SK-N-SH treated with all-trans-retinoic acid at 6 μM for 48 hours (cell line): ENCODE data around the gene TRAIP.
"Not testable (repeated sequence)": the region's sequence is repeated elsewhere in the genome, so short reads cannot be mapped to it uniquely, and the experiment has no call there.

Source experiments
- ATAC-seq: fragments of 200-7000 bp; cut with Tn5 transposase; 3 replicates; pipeline ENCODE4 v1.9.1; 2020; ENCODE audit warnings: mild to moderate bottlenecking, moderate library complexity
- BACH2 ChIP-seq: fragments of 250-450 bp; sonication (Bioruptor Pico); IDR thresholded peaks from 2 replicates; pipeline ENCODE4 v1.9.0; 2021; ENCODE audit warnings: mild to moderate bottlenecking, borderline replicate concordance
- CREB5 ChIP-seq: fragments of 250-450 bp; sonication (Bioruptor Pico); IDR thresholded peaks from 2 replicates; pipeline ENCODE4 v1.5.1; 2020; ENCODE audit warnings: low read depth, mild to moderate bottlenecking, moderate library complexity
- CSDC2 ChIP-seq: fragments of 250-450 bp; sonication (Bioruptor Pico); IDR thresholded peaks from 2 replicates; pipeline ENCODE4 v1.5.0; 2020; ENCODE audit warnings: mild to moderate bottlenecking, moderate library complexity
- GLIS3 ChIP-seq: fragments of 250-450 bp; sonication (Bioruptor Pico); IDR thresholded peaks from 2 replicates; pipeline ENCODE4 v1.5.0; 2020; ENCODE audit warnings: mild to moderate bottlenecking, moderate library complexity
- ISL1 ChIP-seq: fragments of 250-450 bp; sonication (Bioruptor Pico); IDR thresholded peaks from 2 replicates; pipeline ENCODE4 v2.1.2; 2022; ENCODE audit warnings: mild to moderate bottlenecking, moderate library complexity
- OSR1 ChIP-seq: fragments of 250-450 bp; sonication (Bioruptor Pico); IDR thresholded peaks from 2 replicates; pipeline ENCODE4 v1.8.0; 2022; ENCODE audit warnings: moderate library complexity, mild to moderate bottlenecking, inconsistent platforms
- PPARA ChIP-seq: fragments of 250-450 bp; sonication (Bioruptor Pico); IDR thresholded peaks from 2 replicates; pipeline ENCODE4 v1.5.0; 2020; ENCODE audit warnings: mild to moderate bottlenecking, borderline replicate concordance
- RARB ChIP-seq: fragments of 250-450 bp; sonication (Bioruptor Pico); IDR thresholded peaks from 2 replicates; pipeline ENCODE4 v1.8.0; 2021; ENCODE audit warnings: mild to moderate bottlenecking, moderate library complexity
- SNAI2 ChIP-seq: fragments of 250-450 bp; sonication (Bioruptor Pico); IDR thresholded peaks from 2 replicates; pipeline ENCODE4 v1.5.0; 2020; ENCODE audit warnings: mild to moderate bottlenecking, moderate library complexity
- TOX ChIP-seq: fragments of 250-450 bp; sonication (Bioruptor Pico); IDR thresholded peaks from 2 replicates; pipeline ENCODE4 v1.8.0; 2021; ENCODE audit warnings: mild to moderate bottlenecking, moderate library complexity, borderline replicate concordance
- ZC3H10 ChIP-seq: fragments of 250-450 bp; sonication (Bioruptor Pico); IDR thresholded peaks from 2 replicates; pipeline ENCODE4 v1.5.1; 2021; ENCODE audit warnings: mild to moderate bottlenecking, moderate library complexity
- ZFP30 ChIP-seq: fragments of 450-650 bp; formaldehyde crosslinking; IDR thresholded peaks from 2 replicates; pipeline ENCODE4 v1.5.0; 2022; ENCODE audit warnings: mild to moderate bottlenecking, moderate library complexity
- ZNF565 ChIP-seq: fragments of 450-650 bp; formaldehyde crosslinking; conservative IDR thresholded peaks from 2 replicates; pipeline ENCODE4 v1.5.0; 2020; ENCODE audit warnings: low read depth, mild to moderate bottlenecking, moderate library complexity
- ZNF70 ChIP-seq: fragments of 450-650 bp; formaldehyde crosslinking; IDR thresholded peaks from 2 replicates; pipeline ENCODE4 v1.5.0; 2020; ENCODE audit warnings: mild to moderate bottlenecking, moderate library complexity
- TF ChIP-seq, protein P1 (sequence below): fragments of 250-450 bp; sonication (Bioruptor Pico); IDR thresholded peaks from 2 replicates; pipeline ENCODE4 v1.5.0; 2020; ENCODE audit warnings: mild to moderate bottlenecking, moderate library complexity
- TF ChIP-seq, protein P2 (sequence below): fragments of 250-450 bp; sonication (Bioruptor Pico); IDR thresholded peaks from 2 replicates; pipeline ENCODE4 v1.5.1; 2021; ENCODE audit warnings: mild to moderate bottlenecking, moderate library complexity
- TF ChIP-seq, protein P3 (sequence below): fragments of 250-450 bp; sonication (Bioruptor Pico); IDR thresholded peaks from 2 replicates; pipeline ENCODE4 v1.8.0; 2020; ENCODE audit warnings: mild to moderate bottlenecking, moderate library complexity, borderline replicate concordance

The TRAIP gene

GRCh38 chr3:49785565-49786356 is 70.6 kb downstream of the TRAIP start:
- no peak for TF ChIP-seq GLIS3 (CRISPR knock-in tag)
- TF ChIP-seq OSR1 (CRISPR knock-in tag) = no peak
- no peak for TF ChIP-seq ZNF565 (CRISPR knock-in tag)
- no peak for TF ChIP-seq PPARA (CRISPR knock-in tag)
- TF ChIP-seq, protein P1, sequence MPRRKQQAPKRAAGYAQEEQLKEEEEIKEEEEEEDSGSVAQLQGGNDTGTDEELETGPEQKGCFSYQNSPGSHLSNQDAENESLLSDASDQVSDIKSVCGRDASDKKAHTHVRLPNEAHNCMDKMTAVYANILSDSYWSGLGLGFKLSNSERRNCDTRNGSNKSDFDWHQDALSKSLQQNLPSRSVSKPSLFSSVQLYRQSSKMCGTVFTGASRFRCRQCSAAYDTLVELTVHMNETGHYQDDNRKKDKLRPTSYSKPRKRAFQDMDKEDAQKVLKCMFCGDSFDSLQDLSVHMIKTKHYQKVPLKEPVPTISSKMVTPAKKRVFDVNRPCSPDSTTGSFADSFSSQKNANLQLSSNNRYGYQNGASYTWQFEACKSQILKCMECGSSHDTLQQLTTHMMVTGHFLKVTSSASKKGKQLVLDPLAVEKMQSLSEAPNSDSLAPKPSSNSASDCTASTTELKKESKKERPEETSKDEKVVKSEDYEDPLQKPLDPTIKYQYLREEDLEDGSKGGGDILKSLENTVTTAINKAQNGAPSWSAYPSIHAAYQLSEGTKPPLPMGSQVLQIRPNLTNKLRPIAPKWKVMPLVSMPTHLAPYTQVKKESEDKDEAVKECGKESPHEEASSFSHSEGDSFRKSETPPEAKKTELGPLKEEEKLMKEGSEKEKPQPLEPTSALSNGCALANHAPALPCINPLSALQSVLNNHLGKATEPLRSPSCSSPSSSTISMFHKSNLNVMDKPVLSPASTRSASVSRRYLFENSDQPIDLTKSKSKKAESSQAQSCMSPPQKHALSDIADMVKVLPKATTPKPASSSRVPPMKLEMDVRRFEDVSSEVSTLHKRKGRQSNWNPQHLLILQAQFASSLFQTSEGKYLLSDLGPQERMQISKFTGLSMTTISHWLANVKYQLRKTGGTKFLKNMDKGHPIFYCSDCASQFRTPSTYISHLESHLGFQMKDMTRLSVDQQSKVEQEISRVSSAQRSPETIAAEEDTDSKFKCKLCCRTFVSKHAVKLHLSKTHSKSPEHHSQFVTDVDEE (CRISPR knock-in tag) = no peak
- no peak for TF ChIP-seq BACH2
- ATAC-seq = peak; percentile 67

GRCh38 chr3:49782277-49782676 is 74.1 kb downstream of the TRAIP start:
- not testable (repeated sequence) for ATAC-seq

GRCh38 chr3:49781415-49782199 is 74.8 kb downstream of the TRAIP start:
- TF ChIP-seq CREB5 (CRISPR knock-in tag) (no peak), ISL1 (CRISPR knock-in tag) (no peak), ZNF565 (CRISPR knock-in tag) (no peak), BACH2 (no peak)
- TF ChIP-seq, protein P2, sequence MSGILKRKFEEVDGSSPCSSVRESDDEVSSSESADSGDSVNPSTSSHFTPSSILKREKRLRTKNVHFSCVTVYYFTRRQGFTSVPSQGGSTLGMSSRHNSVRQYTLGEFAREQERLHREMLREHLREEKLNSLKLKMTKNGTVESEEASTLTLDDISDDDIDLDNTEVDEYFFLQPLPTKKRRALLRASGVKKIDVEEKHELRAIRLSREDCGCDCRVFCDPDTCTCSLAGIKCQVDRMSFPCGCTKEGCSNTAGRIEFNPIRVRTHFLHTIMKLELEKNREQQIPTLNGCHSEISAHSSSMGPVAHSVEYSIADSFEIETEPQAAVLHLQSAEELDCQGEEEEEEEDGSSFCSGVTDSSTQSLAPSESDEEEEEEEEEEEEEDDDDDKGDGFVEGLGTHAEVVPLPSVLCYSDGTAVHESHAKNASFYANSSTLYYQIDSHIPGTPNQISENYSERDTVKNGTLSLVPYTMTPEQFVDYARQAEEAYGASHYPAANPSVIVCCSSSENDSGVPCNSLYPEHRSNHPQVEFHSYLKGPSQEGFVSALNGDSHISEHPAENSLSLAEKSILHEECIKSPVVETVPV = no peak
- TF ChIP-seq, all 23 proteins: peak for 0
- ATAC-seq = no peak

DNA sequence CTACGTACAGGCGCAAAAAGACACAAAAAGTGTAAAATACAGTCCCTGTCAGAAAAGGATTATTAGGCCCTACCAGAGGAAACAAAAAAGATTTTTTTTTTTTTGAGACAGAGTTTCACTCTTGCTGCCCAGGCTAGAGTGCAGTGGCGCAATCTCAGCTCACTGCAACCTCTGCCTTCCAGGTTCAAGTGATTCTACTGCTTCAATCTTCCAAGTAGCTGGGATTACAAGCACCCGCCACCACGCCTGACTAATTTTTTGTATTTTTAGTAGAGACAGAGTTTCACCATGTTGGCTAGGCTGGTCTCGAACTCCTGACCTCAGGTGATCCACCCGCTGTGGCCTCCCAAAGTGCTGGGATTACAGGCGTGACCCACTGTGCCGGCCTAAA is 75.4 kb downstream of the TRAIP start:
- ATAC-seq = not testable (repeated sequence)

- no peak for ATAC-seq
- TF ChIP-seq RARB (CRISPR knock-in tag) (no peak), ZFP30 (no peak), ZC3H10 (CRISPR knock-in tag) (no peak), BACH2 (no peak), ZNF70 (CRISPR knock-in tag) (no peak), GLIS3 (CRISPR knock-in tag) (no peak), SNAI2 (no peak), CSDC2 (CRISPR knock-in tag) (no peak), OSR1 (CRISPR knock-in tag) (no peak), TOX (CRISPR knock-in tag) (no peak)
- TF ChIP-seq, protein P3, sequence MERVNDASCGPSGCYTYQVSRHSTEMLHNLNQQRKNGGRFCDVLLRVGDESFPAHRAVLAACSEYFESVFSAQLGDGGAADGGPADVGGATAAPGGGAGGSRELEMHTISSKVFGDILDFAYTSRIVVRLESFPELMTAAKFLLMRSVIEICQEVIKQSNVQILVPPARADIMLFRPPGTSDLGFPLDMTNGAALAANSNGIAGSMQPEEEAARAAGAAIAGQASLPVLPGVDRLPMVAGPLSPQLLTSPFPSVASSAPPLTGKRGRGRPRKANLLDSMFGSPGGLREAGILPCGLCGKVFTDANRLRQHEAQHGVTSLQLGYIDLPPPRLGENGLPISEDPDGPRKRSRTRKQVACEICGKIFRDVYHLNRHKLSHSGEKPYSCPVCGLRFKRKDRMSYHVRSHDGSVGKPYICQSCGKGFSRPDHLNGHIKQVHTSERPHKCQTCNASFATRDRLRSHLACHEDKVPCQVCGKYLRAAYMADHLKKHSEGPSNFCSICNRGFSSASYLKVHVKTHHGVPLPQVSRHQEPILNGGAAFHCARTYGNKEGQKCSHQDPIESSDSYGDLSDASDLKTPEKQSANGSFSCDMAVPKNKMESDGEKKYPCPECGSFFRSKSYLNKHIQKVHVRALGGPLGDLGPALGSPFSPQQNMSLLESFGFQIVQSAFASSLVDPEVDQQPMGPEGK (CRISPR knock-in tag) = no peak
- TF ChIP-seq, protein P2 = no peak
- TF ChIP-seq, protein P1 (CRISPR knock-in tag) = no peak
Observed at GRCh38 chr3:49780080-49780974, 76.0 kb downstream of the TRAIP start.
